ENCODE measurements around the gene TTN.

DNA sequence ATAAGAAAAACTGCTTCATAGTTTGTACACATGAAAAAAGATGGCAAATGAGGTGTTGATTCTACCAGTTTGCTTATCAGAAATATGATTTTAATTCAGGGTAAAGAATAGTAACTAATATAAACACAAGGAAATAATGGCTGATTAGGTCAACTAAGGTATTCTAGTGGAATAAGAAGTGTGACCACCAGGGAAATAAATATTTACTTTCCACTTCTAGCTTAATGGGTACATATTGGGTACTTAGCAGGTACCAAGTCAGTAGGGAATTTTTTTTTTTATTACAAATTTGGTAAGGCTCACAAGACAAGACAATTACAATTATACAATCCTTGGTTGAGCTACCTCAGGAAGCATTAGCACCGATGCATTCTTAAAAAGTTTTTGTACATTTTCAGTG lies 191.3 kb downstream of the TTN start:
- TF ChIP-seq, protein P1, sequence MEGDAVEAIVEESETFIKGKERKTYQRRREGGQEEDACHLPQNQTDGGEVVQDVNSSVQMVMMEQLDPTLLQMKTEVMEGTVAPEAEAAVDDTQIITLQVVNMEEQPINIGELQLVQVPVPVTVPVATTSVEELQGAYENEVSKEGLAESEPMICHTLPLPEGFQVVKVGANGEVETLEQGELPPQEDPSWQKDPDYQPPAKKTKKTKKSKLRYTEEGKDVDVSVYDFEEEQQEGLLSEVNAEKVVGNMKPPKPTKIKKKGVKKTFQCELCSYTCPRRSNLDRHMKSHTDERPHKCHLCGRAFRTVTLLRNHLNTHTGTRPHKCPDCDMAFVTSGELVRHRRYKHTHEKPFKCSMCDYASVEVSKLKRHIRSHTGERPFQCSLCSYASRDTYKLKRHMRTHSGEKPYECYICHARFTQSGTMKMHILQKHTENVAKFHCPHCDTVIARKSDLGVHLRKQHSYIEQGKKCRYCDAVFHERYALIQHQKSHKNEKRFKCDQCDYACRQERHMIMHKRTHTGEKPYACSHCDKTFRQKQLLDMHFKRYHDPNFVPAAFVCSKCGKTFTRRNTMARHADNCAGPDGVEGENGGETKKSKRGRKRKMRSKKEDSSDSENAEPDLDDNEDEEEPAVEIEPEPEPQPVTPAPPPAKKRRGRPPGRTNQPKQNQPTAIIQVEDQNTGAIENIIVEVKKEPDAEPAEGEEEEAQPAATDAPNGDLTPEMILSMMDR (conservative IDR thresholded peaks at IDR 0.05; ENCODE audit: low read length), result no peak
- no peak for TF ChIP-seq EZH2phosphoT487 (IDR thresholded peaks at IDR 0.05; ENCODE audit: borderline replicate concordance, low read depth, low read length)
